ENCODE results near the gene RHOXF1.

- TF ChIP-seq SIN3A (IDR thresholded peaks at IDR 0.05; ENCODE audit: low read depth, low read length), result no peak
- TF ChIP-seq EP300 (IDR thresholded peaks at IDR 0.05; ENCODE audit: borderline replicate concordance in 1 of 2, control insufficient read depth in 1 of 2, low read depth in 2 of 2, low read length in 2 of 2), result no peak
- no peak for TF ChIP-seq CTCF (IDR thresholded peaks at IDR 0.05 in 2 of 3, conservative IDR thresholded peaks at IDR 0.05 in 1 of 3; ENCODE audit: control insufficient read depth in 2 of 3, extremely low read depth in 1 of 3, insufficient read depth in 1 of 3, low read depth in 3 of 3, low read length in 3 of 3)
- TF ChIP-seq SREBF1 (IDR thresholded peaks at IDR 0.05; ENCODE audit: low read length), result no peak
- no peak for TF ChIP-seq TCF12 (IDR thresholded peaks at IDR 0.05; ENCODE audit: low read depth, low read length)
- no peak for TF ChIP-seq NBN (IDR thresholded peaks at IDR 0.05)
- no peak for TF ChIP-seq POLR2AphosphoS2 (IDR thresholded peaks at IDR 0.05; ENCODE audit: low read depth, low read length)
- no peak for TF ChIP-seq YY1 (IDR thresholded peaks at IDR 0.05; ENCODE audit: low read depth, low read length)
- no peak for TF ChIP-seq PRDM15 (CRISPR knock-in tag; IDR thresholded peaks at IDR 0.05)
- TF ChIP-seq TAF1 (IDR thresholded peaks at IDR 0.05; ENCODE audit: borderline replicate concordance, low read depth, low read length), result no peak
- no peak for TF ChIP-seq SUPT20H (IDR thresholded peaks at IDR 0.05; ENCODE audit: borderline replicate concordance, control insufficient read depth, low read depth, low read length)
- no peak for TF ChIP-seq MTA3 (IDR thresholded peaks at IDR 0.05; ENCODE audit: borderline replicate concordance, low read length)
These were observed 24.7 kb upstream of the RHOXF1 start for GRCh38 chrX:120140293-120140981.
